ENCODE results near the gene HERC2.
A peak's percentile ranks its signal among the peaks of the same experiment; 100 is the strongest.

HERC2 gene

GRCh38 chr15:28086175-28086703 is 235.7 kb downstream of the HERC2 start:
- DNase-seq, result no peak

- DNase-seq, result no peak
Measured at GRCh38 chr15:28085489-28086174, 236.3 kb downstream of the HERC2 start.

GRCh38 chr15:28084547-28084946 is 237.4 kb downstream of the HERC2 start:
- no peak for DNase-seq

DNA sequence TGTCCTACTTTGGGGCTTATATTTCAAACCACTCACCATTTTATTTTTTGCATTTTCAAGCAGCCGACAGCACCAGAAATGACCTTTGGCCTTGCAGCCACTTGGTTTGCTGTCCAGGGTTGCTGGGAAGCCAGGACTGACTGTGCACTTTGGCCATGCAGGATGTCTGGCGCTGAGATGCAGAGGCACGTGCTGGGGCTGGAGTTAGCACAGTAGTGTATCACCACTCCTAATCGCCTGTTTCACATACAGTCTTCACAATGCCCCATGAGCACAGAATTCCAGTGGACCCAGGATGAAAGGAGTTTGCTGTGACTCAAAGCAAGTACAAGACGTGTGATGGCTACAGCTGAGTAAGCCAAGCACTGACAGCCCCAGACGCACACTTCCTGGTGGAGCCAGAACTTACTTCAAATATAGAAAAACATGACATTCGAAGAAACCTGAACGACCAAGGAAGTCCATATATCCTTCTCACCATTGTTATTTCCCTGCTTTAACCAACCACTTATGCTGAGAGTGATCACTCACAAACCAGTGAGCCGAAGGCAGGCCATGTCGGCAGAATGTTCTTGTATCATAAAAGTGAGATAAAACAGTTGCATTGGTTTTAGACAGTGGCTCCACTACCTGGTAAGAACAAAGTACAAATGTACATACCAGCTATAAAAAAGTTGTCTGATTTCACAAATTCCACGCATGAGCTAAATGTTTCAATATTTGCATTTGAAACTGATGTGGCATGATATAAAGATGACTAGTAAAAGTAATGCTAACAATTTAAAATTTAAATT is 238.9 kb downstream of the HERC2 start:
- DNase-seq, result no peak

DNA sequence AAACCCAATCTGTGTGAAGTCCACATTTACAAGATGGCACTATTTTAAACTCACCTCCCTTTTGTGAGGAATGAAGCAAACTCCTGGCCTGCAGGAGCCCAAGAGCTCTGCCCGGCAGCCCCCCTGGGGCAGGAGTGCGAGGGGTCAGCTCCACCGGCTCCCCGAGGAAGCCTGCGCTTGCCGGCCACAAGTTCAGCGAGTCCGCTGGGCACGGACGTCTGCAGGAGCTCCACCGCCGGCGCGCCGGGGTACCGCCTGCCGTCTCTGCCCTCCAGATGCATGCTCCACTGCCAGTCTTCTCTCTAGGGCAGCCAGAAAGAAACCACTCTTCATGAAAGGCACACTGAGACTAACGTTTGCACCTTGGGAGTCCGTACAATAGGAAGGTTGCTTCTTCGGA is 240.4 kb downstream of the HERC2 start:
- DNase-seq, result no peak

DNA sequence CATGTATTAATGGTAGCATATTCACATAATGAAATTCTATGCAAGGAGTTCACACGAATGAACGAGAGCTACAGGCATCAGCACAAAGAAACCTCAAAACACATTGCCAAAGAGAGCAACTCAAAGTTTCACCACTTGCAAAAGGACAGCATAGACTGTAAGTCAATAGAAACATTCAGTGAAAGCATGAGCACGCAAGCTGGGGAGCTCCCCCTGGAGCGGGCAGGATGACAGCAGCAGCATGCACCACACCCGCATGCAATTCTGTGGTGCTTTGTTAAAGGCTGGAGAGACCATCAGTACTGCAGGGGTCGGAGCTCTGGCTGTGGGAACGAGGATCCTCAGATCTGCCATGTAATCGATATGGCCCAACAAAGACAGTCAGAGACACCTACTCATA is 241.6 kb downstream of the HERC2 start:
- no peak for DNase-seq

GRCh38 chr15:28079313-28079969 is 242.5 kb downstream of the HERC2 start:
- no peak for DNase-seq

- no peak for DNase-seq
Measured at GRCh38 chr15:28078191-28078719, 243.7 kb downstream of the HERC2 start.

GRCh38 chr15:28075573-28075972 is 246.4 kb downstream of the HERC2 start:
- DNase-seq, result peak; percentile 36

DNA sequence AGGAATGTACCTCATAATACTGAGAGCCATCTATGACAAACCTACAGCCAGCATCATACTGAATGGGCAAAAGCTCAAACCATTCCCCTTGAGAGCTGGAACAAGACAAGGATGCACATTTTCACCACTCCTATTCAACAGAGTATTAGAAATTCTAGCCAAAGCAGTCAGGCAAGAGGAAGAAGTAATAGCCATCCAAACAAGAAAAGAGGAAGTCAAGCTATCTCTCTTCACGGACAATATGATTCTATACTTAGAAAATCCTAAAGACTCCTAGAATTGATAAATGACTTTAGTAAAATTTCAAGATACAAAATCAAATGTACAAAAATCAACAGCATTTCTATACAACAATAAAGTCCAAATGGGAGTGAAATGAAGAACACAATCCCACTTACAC is 253.0 kb downstream of the HERC2 start:
- no peak for DNase-seq

DNA sequence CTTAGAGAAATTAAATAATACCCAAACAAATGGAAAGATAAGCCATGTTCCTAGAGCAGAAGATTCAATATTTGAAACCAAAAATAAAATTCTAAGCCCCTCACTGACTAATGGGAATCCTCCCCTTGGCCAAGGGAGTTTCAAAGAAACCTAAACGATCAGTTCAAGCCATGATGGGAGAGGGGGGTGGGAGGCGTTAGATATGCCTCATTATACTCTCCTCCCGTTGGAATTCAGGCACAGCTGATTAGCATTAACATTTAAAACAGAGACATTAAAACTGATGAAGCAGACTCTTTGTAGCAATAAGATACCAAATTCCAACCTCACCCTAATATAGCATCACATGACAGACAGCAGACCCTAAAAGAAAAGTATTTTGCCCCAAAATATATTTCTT is 255.7 kb downstream of the HERC2 start:
- no peak for DNase-seq
